RWPE2 (cell line): ENCODE data around the gene GRIK3.

ENCODE experiments used
- ATAC-seq: fragments of 200-7000 bp; cut with Tn5 transposase; 3 replicates; pipeline ENCODE4 v1.9.1; 2021; ENCODE audit warnings: low read depth
- DNase-seq: peaks from one replicate; pipeline ENCODE4 v3.0.0-alpha.2; 2020; ENCODE audit warnings: low spot score
- H3K27ac ChIP-seq: fragments of 450-650 bp; 2 replicates; pipeline ENCODE4 v1.5.1; 2017; ENCODE audit warnings: mild to moderate bottlenecking; ENCODE audit not compliant: poor library complexity, severe bottlenecking
- H3K27me3 ChIP-seq: fragments of 250-450 bp; sonication (Bioruptor Pico); 2 replicates; pipeline ENCODE4 v1.5.1; 2021; ENCODE audit warnings: mild to moderate bottlenecking, moderate library complexity; ENCODE audit not compliant: insufficient read depth, poor library complexity, severe bottlenecking
- H3K36me3 ChIP-seq: fragments of 250-450 bp; sonication (Bioruptor Pico); 2 replicates; pipeline ENCODE4 v1.5.1; 2020; ENCODE audit warnings: low read depth, mild to moderate bottlenecking, moderate library complexity
- H3K4me1 ChIP-seq: fragments of 250-450 bp; sonication (Bioruptor Pico); 2 replicates; pipeline ENCODE4 v1.5.1; 2021; ENCODE audit warnings: mild to moderate bottlenecking, moderate library complexity; ENCODE audit not compliant: insufficient read depth, poor library complexity, severe bottlenecking
- H3K4me3 ChIP-seq: fragments of 250-450 bp; sonication (Bioruptor Pico); 2 replicates; pipeline ENCODE4 v1.5.1; 2021; ENCODE audit warnings: mild to moderate bottlenecking, moderate library complexity; ENCODE audit not compliant: severe bottlenecking
- H3K9me3 ChIP-seq: fragments of 250-450 bp; sonication (Bioruptor Pico); 2 replicates; pipeline ENCODE4 v1.5.1; 2021; ENCODE audit warnings: mild to moderate bottlenecking, moderate library complexity; ENCODE audit not compliant: severe bottlenecking
- TF ChIP-seq, protein P1 (sequence below): fragments of 450-650 bp; IDR thresholded peaks from one replicate; pipeline ENCODE4 v1.5.1; 2017; ENCODE audit warnings: mild to moderate bottlenecking, moderate library complexity; ENCODE audit not compliant: poor library complexity, severe bottlenecking

GRIK3 gene

GRCh38 chr1:36796106-36796590 lies 238.2 kb downstream of the GRIK3 start:
- no peaks in the 10 kb centered on the region for H3K27me3 ChIP-seq
- no peaks in the 10 kb centered on the region for H3K4me1 ChIP-seq
- ATAC-seq (no peak), DNase-seq (no peak)
- no peak overlapping the region for H3K4me3 ChIP-seq
- no peak overlapping the region for H3K27ac ChIP-seq
- TF ChIP-seq, protein P1, sequence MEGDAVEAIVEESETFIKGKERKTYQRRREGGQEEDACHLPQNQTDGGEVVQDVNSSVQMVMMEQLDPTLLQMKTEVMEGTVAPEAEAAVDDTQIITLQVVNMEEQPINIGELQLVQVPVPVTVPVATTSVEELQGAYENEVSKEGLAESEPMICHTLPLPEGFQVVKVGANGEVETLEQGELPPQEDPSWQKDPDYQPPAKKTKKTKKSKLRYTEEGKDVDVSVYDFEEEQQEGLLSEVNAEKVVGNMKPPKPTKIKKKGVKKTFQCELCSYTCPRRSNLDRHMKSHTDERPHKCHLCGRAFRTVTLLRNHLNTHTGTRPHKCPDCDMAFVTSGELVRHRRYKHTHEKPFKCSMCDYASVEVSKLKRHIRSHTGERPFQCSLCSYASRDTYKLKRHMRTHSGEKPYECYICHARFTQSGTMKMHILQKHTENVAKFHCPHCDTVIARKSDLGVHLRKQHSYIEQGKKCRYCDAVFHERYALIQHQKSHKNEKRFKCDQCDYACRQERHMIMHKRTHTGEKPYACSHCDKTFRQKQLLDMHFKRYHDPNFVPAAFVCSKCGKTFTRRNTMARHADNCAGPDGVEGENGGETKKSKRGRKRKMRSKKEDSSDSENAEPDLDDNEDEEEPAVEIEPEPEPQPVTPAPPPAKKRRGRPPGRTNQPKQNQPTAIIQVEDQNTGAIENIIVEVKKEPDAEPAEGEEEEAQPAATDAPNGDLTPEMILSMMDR = no peak
- no peaks in the 10 kb centered on the region for H3K9me3 ChIP-seq
- no peaks in the 10 kb centered on the region for H3K36me3 ChIP-seq

DNA sequence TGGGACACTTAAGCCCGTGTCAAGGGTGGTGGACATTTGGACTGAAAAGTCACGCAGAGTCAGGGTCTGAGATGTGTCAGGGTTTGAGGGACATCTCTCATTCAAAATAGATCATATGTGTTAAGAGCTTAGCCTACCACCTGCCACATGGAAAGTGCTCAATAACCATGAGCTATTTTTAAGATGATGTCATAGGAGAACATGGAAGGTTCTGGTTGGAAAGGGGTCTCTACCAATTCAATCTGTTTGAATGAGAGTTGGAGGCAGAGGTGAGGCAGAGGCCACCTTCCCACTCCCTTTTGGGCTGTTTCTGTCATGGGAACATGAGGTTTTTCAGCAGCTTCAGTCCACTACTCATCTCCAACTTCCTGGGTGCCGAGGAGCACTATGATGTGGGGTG lies 239.9 kb downstream of the GRIK3 start:
- TF ChIP-seq, protein P1 = no peak
- Histone ChIP-seq H3K27ac (no peak overlapping the region), H3K4me3 (no peak overlapping the region), H3K36me3 (no peaks in the 10 kb centered on the region), H3K27me3 (no peaks in the 10 kb centered on the region), H3K4me1 (no peaks in the 10 kb centered on the region), H3K9me3 (no peaks in the 10 kb centered on the region)
- DNase-seq (no peak), ATAC-seq (no peak)

GRCh38 chr1:36793452-36793851 lies 240.9 kb downstream of the GRIK3 start:
- Histone ChIP-seq H3K4me3 (no peak overlapping the region), H3K27ac (no peak overlapping the region), H3K9me3 (no peaks in the 10 kb centered on the region), H3K4me1 (no peaks in the 10 kb centered on the region), H3K27me3 (no peaks in the 10 kb centered on the region), H3K36me3 (no peaks in the 10 kb centered on the region)
- TF ChIP-seq, protein P1 = no peak
- ATAC-seq = no peak
- no peak for DNase-seq

GRCh38 chr1:36792292-36792691 lies 242.0 kb downstream of the GRIK3 start:
- H3K4me1 ChIP-seq = no peaks in the 10 kb centered on the region
- H3K27me3 ChIP-seq = peaks cover 6% of the 10 kb centered on the region
- H3K27ac ChIP-seq = no peak overlapping the region
- TF ChIP-seq, protein P1 = no peak
- no peaks in the 10 kb centered on the region for H3K9me3 ChIP-seq
- ATAC-seq = no peak
- H3K36me3 ChIP-seq = no peaks in the 10 kb centered on the region
- H3K4me3 ChIP-seq = no peak overlapping the region
- no peak for DNase-seq

GRCh38 chr1:36790191-36790590 lies 244.1 kb downstream of the GRIK3 start:
- no peaks in the 10 kb centered on the region for H3K9me3 ChIP-seq
- no peak for DNase-seq
- no peak overlapping the region for H3K4me3 ChIP-seq
- no peak for ATAC-seq
- no peak overlapping the region for H3K27ac ChIP-seq
- no peaks in the 10 kb centered on the region for H3K36me3 ChIP-seq
- peaks cover 6% of the 10 kb centered on the region for H3K27me3 ChIP-seq
- H3K4me1 ChIP-seq = no peaks in the 10 kb centered on the region
- TF ChIP-seq, protein P1 = no peak
